Measurements from ENCODE around the gene PDE10A.

PDE10A gene

GRCh38 chr6:165684333-165684732 is 21.3 kb upstream of the PDE10A start:
- no peak for ATAC-seq (ENCODE audit: insufficient read depth, low read depth)

DNA sequence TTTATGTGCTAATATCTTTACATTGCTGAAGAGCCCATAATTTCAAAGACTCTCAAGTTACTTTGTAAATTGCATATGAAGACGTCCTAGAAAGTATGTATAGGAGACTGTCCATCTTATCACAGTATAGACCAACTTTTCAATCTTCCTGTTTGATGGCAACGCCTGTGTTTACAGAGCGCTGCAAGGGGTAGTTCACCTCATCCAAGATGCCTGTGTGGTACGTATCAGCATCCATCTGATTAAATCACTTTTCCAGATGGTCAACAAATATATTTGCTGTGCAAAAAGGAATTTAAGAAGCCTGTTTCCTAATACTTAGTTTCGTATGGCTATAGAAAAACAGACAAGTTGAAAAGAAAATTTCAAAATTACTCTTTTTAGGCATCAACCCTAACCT is 17.9 kb upstream of the PDE10A start:
- H3K4me1 ChIP-seq (ENCODE audit: insufficient read depth, low read length), result no peaks in the 10 kb centered on the region
- no peaks in the 10 kb centered on the region for H3K36me3 ChIP-seq (ENCODE audit: insufficient read depth, low read length)
- no peaks in the 10 kb centered on the region for H4K20me1 ChIP-seq (ENCODE audit: insufficient read depth, low read length)
- H3K4me3 ChIP-seq (ENCODE audit: low read depth in 1 of 2, low read length in 2 of 2), result no peak overlapping the region
- H3K79me2 ChIP-seq (ENCODE audit: insufficient read depth, low read length), result no peaks in the 10 kb centered on the region
- ATAC-seq (ENCODE audit: insufficient read depth, low read depth) (no peak), DNase-seq (no peak)
- no peaks in the 10 kb centered on the region for H3K27me3 ChIP-seq (ENCODE audit: insufficient read depth, low read length, poor library complexity)
- no peak overlapping the region for H3K27ac ChIP-seq (ENCODE audit: low read length)
- H3K4me2 ChIP-seq (ENCODE audit: insufficient read depth, low read length), result no peak overlapping the region
- H2AFZ ChIP-seq (ENCODE audit: low read depth, low read length), result no peak overlapping the region
- no peak overlapping the region for H3K9ac ChIP-seq (ENCODE audit: low read depth, low read length)
- no peaks in the 10 kb centered on the region for H3K9me3 ChIP-seq (ENCODE audit: insufficient read depth, low read length, severe bottlenecking)
- TF ChIP-seq, protein P1, sequence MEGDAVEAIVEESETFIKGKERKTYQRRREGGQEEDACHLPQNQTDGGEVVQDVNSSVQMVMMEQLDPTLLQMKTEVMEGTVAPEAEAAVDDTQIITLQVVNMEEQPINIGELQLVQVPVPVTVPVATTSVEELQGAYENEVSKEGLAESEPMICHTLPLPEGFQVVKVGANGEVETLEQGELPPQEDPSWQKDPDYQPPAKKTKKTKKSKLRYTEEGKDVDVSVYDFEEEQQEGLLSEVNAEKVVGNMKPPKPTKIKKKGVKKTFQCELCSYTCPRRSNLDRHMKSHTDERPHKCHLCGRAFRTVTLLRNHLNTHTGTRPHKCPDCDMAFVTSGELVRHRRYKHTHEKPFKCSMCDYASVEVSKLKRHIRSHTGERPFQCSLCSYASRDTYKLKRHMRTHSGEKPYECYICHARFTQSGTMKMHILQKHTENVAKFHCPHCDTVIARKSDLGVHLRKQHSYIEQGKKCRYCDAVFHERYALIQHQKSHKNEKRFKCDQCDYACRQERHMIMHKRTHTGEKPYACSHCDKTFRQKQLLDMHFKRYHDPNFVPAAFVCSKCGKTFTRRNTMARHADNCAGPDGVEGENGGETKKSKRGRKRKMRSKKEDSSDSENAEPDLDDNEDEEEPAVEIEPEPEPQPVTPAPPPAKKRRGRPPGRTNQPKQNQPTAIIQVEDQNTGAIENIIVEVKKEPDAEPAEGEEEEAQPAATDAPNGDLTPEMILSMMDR (IDR thresholded peaks at IDR 0.05; ENCODE audit: borderline replicate concordance, extremely low read depth, low read length, poor library complexity, severe bottlenecking), result no peak
- TF ChIP-seq EZH2 (IDR thresholded peaks at IDR 0.05; ENCODE audit: borderline replicate concordance, low read depth, low read length, severe bottlenecking), result no peak

More at GRCh38 chr6:165684333-165684732, 21.3 kb upstream of the PDE10A start:
- H3K36me3 ChIP-seq (ENCODE audit: insufficient read depth, low read length), result no peaks in the 10 kb centered on the region
- no peaks in the 10 kb centered on the region for H3K9me3 ChIP-seq (ENCODE audit: insufficient read depth, low read length, severe bottlenecking)
- DNase-seq, result no peak
- H3K27me3 ChIP-seq (ENCODE audit: insufficient read depth, low read length, poor library complexity), result no peaks in the 10 kb centered on the region
- no peak for TF ChIP-seq EZH2 (IDR thresholded peaks at IDR 0.05; ENCODE audit: borderline replicate concordance, low read depth, low read length, severe bottlenecking)
- TF ChIP-seq, protein P1 (IDR thresholded peaks at IDR 0.05; ENCODE audit: borderline replicate concordance, extremely low read depth, low read length, poor library complexity, severe bottlenecking), result no peak
- no peak overlapping the region for H3K4me2 ChIP-seq (ENCODE audit: insufficient read depth, low read length)
- H3K4me1 ChIP-seq (ENCODE audit: insufficient read depth, low read length), result no peaks in the 10 kb centered on the region
- no peaks in the 10 kb centered on the region for H4K20me1 ChIP-seq (ENCODE audit: insufficient read depth, low read length)
- no peak overlapping the region for H2AFZ ChIP-seq (ENCODE audit: low read depth, low read length)
- H3K4me3 ChIP-seq (ENCODE audit: low read depth in 1 of 2, low read length in 2 of 2), result no peak overlapping the region
- H3K27ac ChIP-seq (ENCODE audit: low read length), result no peak overlapping the region
- H3K79me2 ChIP-seq (ENCODE audit: insufficient read depth, low read length), result no peaks in the 10 kb centered on the region
- H3K9ac ChIP-seq (ENCODE audit: low read depth, low read length), result no peak overlapping the region

GRCh38 chr6:165679326-165679725 is 16.3 kb upstream of the PDE10A start:
- H3K9me3 ChIP-seq (ENCODE audit: insufficient read depth, low read length, severe bottlenecking), result no peaks in the 10 kb centered on the region
- no peak overlapping the region for H3K4me2 ChIP-seq (ENCODE audit: insufficient read depth, low read length)
- TF ChIP-seq, protein P1 (IDR thresholded peaks at IDR 0.05; ENCODE audit: borderline replicate concordance, extremely low read depth, low read length, poor library complexity, severe bottlenecking), result no peak
- TF ChIP-seq EZH2 (IDR thresholded peaks at IDR 0.05; ENCODE audit: borderline replicate concordance, low read depth, low read length, severe bottlenecking), result no peak
- H4K20me1 ChIP-seq (ENCODE audit: insufficient read depth, low read length), result no peaks in the 10 kb centered on the region
- H3K9ac ChIP-seq (ENCODE audit: low read depth, low read length), result no peak overlapping the region
- no peak for DNase-seq
- no peak overlapping the region for H2AFZ ChIP-seq (ENCODE audit: low read depth, low read length)
- no peak for ATAC-seq (ENCODE audit: insufficient read depth, low read depth)
- no peak overlapping the region for H3K27ac ChIP-seq (ENCODE audit: low read length)
- no peak overlapping the region for H3K4me3 ChIP-seq (ENCODE audit: low read depth in 1 of 2, low read length in 2 of 2)
- H3K36me3 ChIP-seq (ENCODE audit: insufficient read depth, low read length), result no peaks in the 10 kb centered on the region
- H3K4me1 ChIP-seq (ENCODE audit: insufficient read depth, low read length), result no peaks in the 10 kb centered on the region
- H3K79me2 ChIP-seq (ENCODE audit: insufficient read depth, low read length), result no peaks in the 10 kb centered on the region
- no peaks in the 10 kb centered on the region for H3K27me3 ChIP-seq (ENCODE audit: insufficient read depth, low read length, poor library complexity)

DNA sequence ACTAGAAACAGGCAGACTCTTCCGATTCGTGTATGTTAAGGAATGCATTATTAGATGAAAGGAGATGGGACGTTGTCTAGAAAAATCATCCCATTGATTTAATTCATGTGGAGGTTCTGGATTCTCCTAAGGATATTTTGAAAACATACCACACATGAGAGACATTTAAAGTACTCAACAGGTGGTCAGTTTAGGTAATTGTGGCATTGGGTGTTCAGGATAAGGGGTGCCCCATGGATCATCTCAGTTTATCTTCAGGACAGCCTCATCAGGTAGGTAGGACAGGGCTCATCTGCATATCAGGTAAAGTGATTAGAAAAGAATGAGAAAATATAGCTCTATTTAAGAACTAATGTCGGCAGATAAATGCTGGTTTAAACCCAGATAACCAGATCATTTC is 15.9 kb upstream of the PDE10A start:
- ATAC-seq (ENCODE audit: insufficient read depth, low read depth), result no peak
- TF ChIP-seq, protein P1 (IDR thresholded peaks at IDR 0.05; ENCODE audit: borderline replicate concordance, extremely low read depth, low read length, poor library complexity, severe bottlenecking), result no peak
- TF ChIP-seq EZH2 (IDR thresholded peaks at IDR 0.05; ENCODE audit: borderline replicate concordance, low read depth, low read length, severe bottlenecking), result no peak
- no peak for DNase-seq
- Histone ChIP-seq H3K36me3 (ENCODE audit: insufficient read depth, low read length) (no peaks in the 10 kb centered on the region), H4K20me1 (ENCODE audit: insufficient read depth, low read length) (no peaks in the 10 kb centered on the region), H3K4me1 (ENCODE audit: insufficient read depth, low read length) (no peaks in the 10 kb centered on the region), H3K9me3 (ENCODE audit: insufficient read depth, low read length, severe bottlenecking) (no peaks in the 10 kb centered on the region), H3K27me3 (ENCODE audit: insufficient read depth, low read length, poor library complexity) (no peaks in the 10 kb centered on the region), H3K27ac (ENCODE audit: low read length) (no peak overlapping the region), H3K9ac (ENCODE audit: low read depth, low read length) (no peak overlapping the region), H3K4me3 (ENCODE audit: low read depth in 1 of 2, low read length in 2 of 2) (no peak overlapping the region), H3K79me2 (ENCODE audit: insufficient read depth, low read length) (no peaks in the 10 kb centered on the region), H2AFZ (ENCODE audit: low read depth, low read length) (no peak overlapping the region), H3K4me2 (ENCODE audit: insufficient read depth, low read length) (no peak overlapping the region)

Measured in DND-41 (cell line).